SK-N-SH (cell line): ENCODE results near the gene NDEL1.

Experiments
- CHD2 ChIP-seq: fragments of 150-350 bp; IDR thresholded peaks from 2 replicates; pipeline ENCODE4 v1.6.1; 2018; ENCODE audit warnings: low read length; ENCODE audit not compliant: partially characterized antibody
- ELF1 ChIP-seq: IDR thresholded peaks from 2 replicates; pipeline ENCODE4 v1.4.0; 2012
- EZH2phosphoT487 ChIP-seq: fragments of 200-600 bp; sonication (generic); IDR thresholded peaks from 2 replicates; pipeline ENCODE4 v1.6.1; 2017; ENCODE audit warnings: low read depth, mixed run types, mild to moderate bottlenecking, antibody characterized with exemption, moderate library complexity, borderline replicate concordance
- FOXJ3 ChIP-seq: sonication (generic); formaldehyde crosslinking; IDR thresholded peaks from 2 replicates; pipeline ENCODE4 v1.5.1; 2020; ENCODE audit warnings: mild to moderate bottlenecking, missing genetic modification reagents
- GABPA ChIP-seq: IDR thresholded peaks from 2 replicates; pipeline ENCODE4 v1.4.0; 2012; ENCODE audit warnings: low read depth, mild to moderate bottlenecking
- GATA2 ChIP-seq: sonication (generic); formaldehyde crosslinking; IDR thresholded peaks from 2 replicates; pipeline ENCODE4 v1.5.0; 2020; ENCODE audit warnings: mild to moderate bottlenecking, missing genetic modification reagents
- MEF2A ChIP-seq: IDR thresholded peaks from 2 replicates; pipeline ENCODE4 v1.4.0; 2012; ENCODE audit warnings: low read depth, borderline replicate concordance
- RAD21 ChIP-seq: IDR thresholded peaks from 2 replicates; pipeline ENCODE4 v1.6.1; 2012; ENCODE audit warnings: mild to moderate bottlenecking, low read length
- RFX5 ChIP-seq: IDR thresholded peaks from 2 replicates; pipeline ENCODE4 v1.6.1; 2012; ENCODE audit warnings: mild to moderate bottlenecking, improper control_type of control experiment, low read length
- TAF1 ChIP-seq: IDR thresholded peaks from 2 replicates; pipeline ENCODE4 v1.6.1; 2012; ENCODE audit warnings: low read depth, mild to moderate bottlenecking, low read length, moderate library complexity, borderline replicate concordance
- TF ChIP-seq, protein P1 (sequence below): fragments of 150-350 bp; IDR thresholded peaks from 2 replicates; pipeline ENCODE4 v1.6.1; 2016; ENCODE audit warnings: mild to moderate bottlenecking, low read depth, low read length
- TF ChIP-seq, protein P2 (sequence below): fragments of 200-600 bp; sonication (generic); IDR thresholded peaks from 2 replicates; pipeline ENCODE4 v1.6.1; 2017; ENCODE audit warnings: antibody characterized with exemption, mild to moderate bottlenecking, moderate library complexity

DNA sequence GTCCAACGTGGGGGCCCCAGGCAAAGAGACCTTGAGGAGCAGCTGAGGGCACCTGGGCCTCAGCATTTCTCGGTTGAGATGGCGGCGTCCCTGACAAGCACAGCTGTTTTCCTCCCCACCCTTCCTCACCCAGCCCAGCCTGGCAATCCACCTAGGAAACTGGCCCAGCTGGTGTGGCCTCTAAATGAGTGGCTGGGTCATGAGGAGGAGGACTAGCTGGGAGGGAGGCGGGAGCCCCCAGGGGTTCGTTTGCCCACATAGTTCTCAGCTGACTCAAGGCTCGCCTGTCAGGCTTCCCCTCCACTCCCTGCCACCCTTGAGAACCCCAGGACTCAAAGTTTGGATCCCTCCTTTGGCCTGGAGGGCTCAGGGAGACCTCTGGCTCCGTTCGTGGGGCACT lies 44.0 kb upstream of the NDEL1 start:
- no peak for TF ChIP-seq RAD21
- no peak for TF ChIP-seq MEF2A
- TF ChIP-seq RFX5 = no peak
- TF ChIP-seq, protein P1, sequence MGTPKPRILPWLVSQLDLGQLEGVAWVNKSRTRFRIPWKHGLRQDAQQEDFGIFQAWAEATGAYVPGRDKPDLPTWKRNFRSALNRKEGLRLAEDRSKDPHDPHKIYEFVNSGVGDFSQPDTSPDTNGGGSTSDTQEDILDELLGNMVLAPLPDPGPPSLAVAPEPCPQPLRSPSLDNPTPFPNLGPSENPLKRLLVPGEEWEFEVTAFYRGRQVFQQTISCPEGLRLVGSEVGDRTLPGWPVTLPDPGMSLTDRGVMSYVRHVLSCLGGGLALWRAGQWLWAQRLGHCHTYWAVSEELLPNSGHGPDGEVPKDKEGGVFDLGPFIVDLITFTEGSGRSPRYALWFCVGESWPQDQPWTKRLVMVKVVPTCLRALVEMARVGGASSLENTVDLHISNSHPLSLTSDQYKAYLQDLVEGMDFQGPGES = no peak
- TF ChIP-seq, protein P2, sequence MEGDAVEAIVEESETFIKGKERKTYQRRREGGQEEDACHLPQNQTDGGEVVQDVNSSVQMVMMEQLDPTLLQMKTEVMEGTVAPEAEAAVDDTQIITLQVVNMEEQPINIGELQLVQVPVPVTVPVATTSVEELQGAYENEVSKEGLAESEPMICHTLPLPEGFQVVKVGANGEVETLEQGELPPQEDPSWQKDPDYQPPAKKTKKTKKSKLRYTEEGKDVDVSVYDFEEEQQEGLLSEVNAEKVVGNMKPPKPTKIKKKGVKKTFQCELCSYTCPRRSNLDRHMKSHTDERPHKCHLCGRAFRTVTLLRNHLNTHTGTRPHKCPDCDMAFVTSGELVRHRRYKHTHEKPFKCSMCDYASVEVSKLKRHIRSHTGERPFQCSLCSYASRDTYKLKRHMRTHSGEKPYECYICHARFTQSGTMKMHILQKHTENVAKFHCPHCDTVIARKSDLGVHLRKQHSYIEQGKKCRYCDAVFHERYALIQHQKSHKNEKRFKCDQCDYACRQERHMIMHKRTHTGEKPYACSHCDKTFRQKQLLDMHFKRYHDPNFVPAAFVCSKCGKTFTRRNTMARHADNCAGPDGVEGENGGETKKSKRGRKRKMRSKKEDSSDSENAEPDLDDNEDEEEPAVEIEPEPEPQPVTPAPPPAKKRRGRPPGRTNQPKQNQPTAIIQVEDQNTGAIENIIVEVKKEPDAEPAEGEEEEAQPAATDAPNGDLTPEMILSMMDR = no peak
- no peak for TF ChIP-seq GATA2 (CRISPR knock-in tag)
- no peak for TF ChIP-seq FOXJ3 (CRISPR knock-in tag)
- TF ChIP-seq CHD2 = no peak
- TF ChIP-seq EZH2phosphoT487 = no peak
- TF ChIP-seq GABPA = no peak
- TF ChIP-seq ELF1 = no peak
- no peak for TF ChIP-seq TAF1
